ENCODE measurements around the gene HOXB13. TPM values are rescaled to one million over a fixed set of nuclear protein-coding genes. Genes with fewer than 3 reads are reported as not detected.

The HOXB13 gene
- polyA plus RNA-seq, 1 of the 3 experiments (the other 2 are of a cell fraction), result not detected

DNA sequence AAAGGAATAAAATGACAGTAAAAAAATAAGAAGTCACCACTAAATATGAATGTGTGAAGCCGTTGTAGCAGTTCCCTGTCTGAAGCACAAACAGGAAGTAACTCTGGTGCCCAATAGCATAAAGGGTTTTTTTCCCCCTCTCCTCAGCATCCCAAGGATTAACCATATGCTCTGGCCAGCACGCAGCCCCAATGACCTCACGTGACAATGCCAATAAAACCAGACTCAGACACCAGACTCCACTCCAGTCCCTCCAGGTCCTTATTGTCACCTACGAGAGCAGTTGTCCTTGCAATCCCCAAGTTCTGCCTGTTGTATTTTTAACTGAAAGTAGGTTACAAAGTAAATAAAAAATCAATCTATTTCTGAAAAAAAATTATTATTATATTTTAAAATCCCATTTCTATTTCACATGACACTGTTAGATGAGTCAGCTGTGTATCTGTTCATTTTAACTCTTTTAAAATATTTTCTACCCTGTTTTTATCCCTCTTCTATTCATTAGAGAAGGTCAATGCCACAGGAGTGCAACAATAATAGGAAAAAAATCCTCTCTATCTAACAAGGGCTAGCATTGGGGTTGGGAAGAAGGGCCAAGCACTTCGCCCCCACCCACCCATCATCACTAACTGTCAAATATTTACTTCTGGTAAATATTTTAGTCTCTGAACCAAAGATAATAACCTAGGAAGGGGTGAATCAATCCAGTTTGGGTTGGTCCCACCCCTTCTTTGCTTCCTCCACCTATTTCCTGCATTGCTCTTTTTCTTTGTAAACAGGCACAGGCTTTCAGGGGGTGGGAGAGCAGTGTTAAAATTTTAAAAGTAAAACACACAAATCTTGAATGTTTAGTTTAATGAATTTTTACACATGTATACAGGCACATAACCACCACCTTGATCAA, 12.8 kb downstream of the HOXB13 start:
- Histone ChIP-seq H3K9ac (no peak overlapping the region), H3K4me1 (ENCODE audit: control insufficient read depth in 1 of 2, insufficient read depth in 2 of 2, low read depth in 1 of 2, low read length in 1 of 2) (no peaks in the 10 kb centered on the region), H3F3A (replicated peaks; ENCODE audit: insufficient read depth) (peaks cover 3% of the 10 kb centered on the region), H3K9me2 (no peaks in the 10 kb centered on the region), H3K4me2 (no peak overlapping the region), H3K36me3 (replicated peaks in 1 of 2; ENCODE audit: control insufficient read depth in 1 of 2, insufficient read depth in 2 of 2, low read length in 1 of 2) (no peaks in the 10 kb centered on the region), H3K27me3 (ENCODE audit: insufficient read depth) (peaks cover 93% of the 10 kb centered on the region), H3K9me3 (no peaks in the 10 kb centered on the region), H4K20me1 (ENCODE audit: insufficient read depth) (peaks cover 5% of the 10 kb centered on the region; the same call in 1 of the 2 replicates), H3K79me2 (ENCODE audit: insufficient read depth) (no peaks in the 10 kb centered on the region), H3K27ac (ENCODE audit: low read depth in 2 of 2, low read length in 1 of 2) (no peak overlapping the region), H2AFZ (ENCODE audit: low read depth) (no peak overlapping the region), H3K4me3 (ENCODE audit: low read depth in 2 of 2, low read length in 1 of 2) (no peak overlapping the region)
- CTCF ChIA-PET, result interaction anchor here (1.0 to 13.9 kb wide), 7 partner anchors 9 to 319 kb away, joined by 3 to 328 read pairs (median 9); no protein-coding TSS in a partner anchor
- WGBS (ENCODE audit: low lambda C conversion rate), result 14% methylated on average over 5 of the region's 5 CpGs
- no peak for DNase-seq
- TF ChIP-seq, protein P1, sequence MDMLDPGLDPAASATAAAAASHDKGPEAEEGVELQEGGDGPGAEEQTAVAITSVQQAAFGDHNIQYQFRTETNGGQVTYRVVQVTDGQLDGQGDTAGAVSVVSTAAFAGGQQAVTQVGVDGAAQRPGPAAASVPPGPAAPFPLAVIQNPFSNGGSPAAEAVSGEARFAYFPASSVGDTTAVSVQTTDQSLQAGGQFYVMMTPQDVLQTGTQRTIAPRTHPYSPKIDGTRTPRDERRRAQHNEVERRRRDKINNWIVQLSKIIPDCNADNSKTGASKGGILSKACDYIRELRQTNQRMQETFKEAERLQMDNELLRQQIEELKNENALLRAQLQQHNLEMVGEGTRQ (IDR thresholded peaks at IDR 0.05; ENCODE audit: borderline replicate concordance, low read depth, low read length), result no peak
- TF ChIP-seq TAF1 (IDR thresholded peaks at IDR 0.05; ENCODE audit: borderline replicate concordance, low read depth, low read length), result no peak
- no peak for TF ChIP-seq FOXM1 (IDR thresholded peaks at IDR 0.05; ENCODE audit: low read depth)
- no peak for TF ChIP-seq MEF2A (IDR thresholded peaks at IDR 0.05; ENCODE audit: borderline replicate concordance, low read depth)
- TF ChIP-seq, protein P2, sequence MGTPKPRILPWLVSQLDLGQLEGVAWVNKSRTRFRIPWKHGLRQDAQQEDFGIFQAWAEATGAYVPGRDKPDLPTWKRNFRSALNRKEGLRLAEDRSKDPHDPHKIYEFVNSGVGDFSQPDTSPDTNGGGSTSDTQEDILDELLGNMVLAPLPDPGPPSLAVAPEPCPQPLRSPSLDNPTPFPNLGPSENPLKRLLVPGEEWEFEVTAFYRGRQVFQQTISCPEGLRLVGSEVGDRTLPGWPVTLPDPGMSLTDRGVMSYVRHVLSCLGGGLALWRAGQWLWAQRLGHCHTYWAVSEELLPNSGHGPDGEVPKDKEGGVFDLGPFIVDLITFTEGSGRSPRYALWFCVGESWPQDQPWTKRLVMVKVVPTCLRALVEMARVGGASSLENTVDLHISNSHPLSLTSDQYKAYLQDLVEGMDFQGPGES (IDR thresholded peaks at IDR 0.05; ENCODE audit: low read depth, low read length), result no peak
- TF ChIP-seq, protein P3, sequence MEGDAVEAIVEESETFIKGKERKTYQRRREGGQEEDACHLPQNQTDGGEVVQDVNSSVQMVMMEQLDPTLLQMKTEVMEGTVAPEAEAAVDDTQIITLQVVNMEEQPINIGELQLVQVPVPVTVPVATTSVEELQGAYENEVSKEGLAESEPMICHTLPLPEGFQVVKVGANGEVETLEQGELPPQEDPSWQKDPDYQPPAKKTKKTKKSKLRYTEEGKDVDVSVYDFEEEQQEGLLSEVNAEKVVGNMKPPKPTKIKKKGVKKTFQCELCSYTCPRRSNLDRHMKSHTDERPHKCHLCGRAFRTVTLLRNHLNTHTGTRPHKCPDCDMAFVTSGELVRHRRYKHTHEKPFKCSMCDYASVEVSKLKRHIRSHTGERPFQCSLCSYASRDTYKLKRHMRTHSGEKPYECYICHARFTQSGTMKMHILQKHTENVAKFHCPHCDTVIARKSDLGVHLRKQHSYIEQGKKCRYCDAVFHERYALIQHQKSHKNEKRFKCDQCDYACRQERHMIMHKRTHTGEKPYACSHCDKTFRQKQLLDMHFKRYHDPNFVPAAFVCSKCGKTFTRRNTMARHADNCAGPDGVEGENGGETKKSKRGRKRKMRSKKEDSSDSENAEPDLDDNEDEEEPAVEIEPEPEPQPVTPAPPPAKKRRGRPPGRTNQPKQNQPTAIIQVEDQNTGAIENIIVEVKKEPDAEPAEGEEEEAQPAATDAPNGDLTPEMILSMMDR (IDR thresholded peaks at IDR 0.05), result no peak
- TF ChIP-seq TCF12 (IDR thresholded peaks at IDR 0.05), result no peak
- no peak for TF ChIP-seq POLR2AphosphoS5 (IDR thresholded peaks at IDR 0.05; ENCODE audit: low read depth, low read length)
- no peak for TF ChIP-seq GABPA (IDR thresholded peaks at IDR 0.05; ENCODE audit: low read depth)
- no peak for TF ChIP-seq FOSL2 (IDR thresholded peaks at IDR 0.05; ENCODE audit: borderline replicate concordance, low read depth)
- TF ChIP-seq RCOR1 (IDR thresholded peaks at IDR 0.05; ENCODE audit: low read length), result no peak
- no peak for TF ChIP-seq NRF1 (IDR thresholded peaks at IDR 0.05; ENCODE audit: low read depth, low read length)
- TF ChIP-seq RXRA (IDR thresholded peaks at IDR 0.05; ENCODE audit: borderline replicate concordance, low read depth), result no peak
- TF ChIP-seq, protein P4, sequence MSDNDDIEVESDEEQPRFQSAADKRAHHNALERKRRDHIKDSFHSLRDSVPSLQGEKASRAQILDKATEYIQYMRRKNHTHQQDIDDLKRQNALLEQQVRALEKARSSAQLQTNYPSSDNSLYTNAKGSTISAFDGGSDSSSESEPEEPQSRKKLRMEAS (IDR thresholded peaks at IDR 0.05; ENCODE audit: low read depth), result no peak
- TF ChIP-seq GATA2 (CRISPR knock-in tag; IDR thresholded peaks at IDR 0.05), result no peak
- TF ChIP-seq RFX5 (IDR thresholded peaks at IDR 0.05; ENCODE audit: low read length), result no peak
- TF ChIP-seq MXI1 (IDR thresholded peaks at IDR 0.05; ENCODE audit: low read depth, low read length), result no peak
- TF ChIP-seq CHD2 (IDR thresholded peaks at IDR 0.05; ENCODE audit: low read length, partially characterized antibody), result no peak
- POLR2A ChIA-PET, result no interaction called here

All from SK-N-SH (cell line).